GM12878 (cell line): ENCODE results near the gene CA7. TPM values are rescaled to one million over a fixed set of nuclear protein-coding genes. Genes with fewer than 3 reads are reported as not detected.

ENCODE experiments used
- ATAC-seq: fragments of 200-7000 bp; cut with Tn5 transposase; 3 replicates; pipeline ENCODE4 v1.9.1; 2020; ENCODE audit warnings: mild to moderate bottlenecking, moderate library complexity
- BruUV-seq: library from RNA; stranded (reverse); fragments of 400-500 nt; replicated peaks from 2 replicates; lab custom pipeline; 2021; lab: Mats Ljungman, UMichigan
- CTCF ChIA-PET: fragments of 300-600 bp; sonication (Branson Sonifier 250); formaldehyde crosslinking; extraction: SDS; loops from one replicate; lab custom pipeline; 2021; ENCODE audit warnings: inconsistent platforms; lab: Yijun Ruan, JAX
- POLR2A ChIA-PET: fragments of 350-600 bp; formaldehyde crosslinking; extraction: SDS; loops from one replicate; lab custom pipeline; 2021; ENCODE audit warnings: inconsistent platforms; lab: Charles Lee
- RAD21 ChIA-PET: fragments of 300-600 bp; sonication (Branson Sonifier 250); formaldehyde crosslinking; loops from one replicate; lab custom pipeline; 2023; ENCODE audit warnings: antibody characterized with exemption; ENCODE audit not compliant: unreplicated experiment; lab: Charles Lee
- SMC1A ChIA-PET: fragments of 300-600 bp; sonication (Branson Sonifier 250); formaldehyde crosslinking; loops from one replicate; lab custom pipeline; 2023; ENCODE audit not compliant: unreplicated experiment, uncharacterized antibody; lab: Charles Lee
- DNase-seq: peaks from one replicate; pipeline ENCODE4 v3.0.0-alpha.2; 2011; ENCODE audit warnings: low read depth, low spot score
- FAIRE-seq: peaks from 3 replicates; lab custom pipeline; 2011; peaks lifted over from hg19 to GRCh38; lab: Jason Lieb, UNC
- H2AFZ ChIP-seq: 2 replicates; pipeline ENCODE4 v1.6.0; 2011; ENCODE audit warnings: low read depth, low read length, control low read depth; ENCODE audit not compliant: control insufficient read depth
- H3K27ac ChIP-seq: 2 replicates; pipeline ENCODE4 v1.5.1; 2011; ENCODE audit warnings: control low read depth; ENCODE audit not compliant: control insufficient read depth, insufficient read depth
- H3K27me3 ChIP-seq, 2 experiments: replicated peaks in 1 of 2; 2 replicates each; pipeline versions ENCODE4 v1.6.0 to v1.6.1; 2011; ENCODE audit warnings: low read length in 1 of 2; ENCODE audit not compliant: control insufficient read depth in 2 of 2, insufficient read depth in 2 of 2
- H3K36me3 ChIP-seq, 2 experiments: 2 replicates each; pipeline ENCODE4 v1.5.1; 2011; ENCODE audit warnings: low read length in 1 of 2; ENCODE audit not compliant: control insufficient read depth in 2 of 2, insufficient read depth in 2 of 2
- H3K4me1 ChIP-seq: 2 replicates; pipeline ENCODE4 v1.6.1; 2011; ENCODE audit warnings: mild to moderate bottlenecking, low read length, moderate library complexity, mixed read lengths; ENCODE audit not compliant: control insufficient read depth, insufficient read depth
- H3K4me2 ChIP-seq: 2 replicates; pipeline ENCODE4 v1.6.0; 2011; ENCODE audit warnings: control low read depth; ENCODE audit not compliant: control insufficient read depth, insufficient read depth
- H3K4me3 ChIP-seq: fragments of 200-600 bp; sonication (generic); 2 replicates; pipeline ENCODE4 v1.5.1; 2016
- H3K79me2 ChIP-seq: 2 replicates; pipeline ENCODE4 v1.6.0; 2011; ENCODE audit warnings: low read length; ENCODE audit not compliant: control insufficient read depth, insufficient read depth
- H3K9ac ChIP-seq: 2 replicates; pipeline ENCODE4 v1.8.0; 2011; ENCODE audit warnings: low read length, control low read depth, mixed read lengths; ENCODE audit not compliant: control insufficient read depth, insufficient read depth
- H3K9me3 ChIP-seq: replicated peaks from 3 replicates; pipeline ENCODE4 v1.5.1; 2011; ENCODE audit warnings: mild to moderate bottlenecking, low read length; ENCODE audit not compliant: control insufficient read depth, insufficient read depth
- H4K20me1 ChIP-seq: 2 replicates; pipeline ENCODE4 v1.6.0; 2011; ENCODE audit not compliant: control insufficient read depth, insufficient read depth
- BRCA1 ChIP-seq: IDR thresholded peaks from 2 replicates; pipeline ENCODE4 v1.6.1; 2011; ENCODE audit warnings: low read depth, low read length, improper control_type of control experiment
- CBFB ChIP-seq: IDR thresholded peaks from 2 replicates; pipeline ENCODE4 v1.6.1; 2016; ENCODE audit warnings: antibody characterized with exemption, low read depth
- FOXM1 ChIP-seq: IDR thresholded peaks from 2 replicates; pipeline ENCODE4 v1.6.1; 2012; ENCODE audit warnings: low read depth, mild to moderate bottlenecking, inconsistent platforms, low read length, moderate library complexity
- IRF4 ChIP-seq: IDR thresholded peaks from 2 replicates; pipeline ENCODE4 v1.6.1; 2011; ENCODE audit warnings: low read depth, low read length
- KDM1A ChIP-seq: fragments of 200-600 bp; sonication (generic); IDR thresholded peaks from 2 replicates; pipeline ENCODE4 v1.6.1; 2016; ENCODE audit warnings: borderline replicate concordance
- PAX5 ChIP-seq: IDR thresholded peaks from 2 replicates; pipeline ENCODE4 v1.6.1; 2011; ENCODE audit warnings: low read depth, low read length, borderline replicate concordance
- RCOR1 ChIP-seq: conservative IDR thresholded peaks from 2 replicates; pipeline ENCODE4 v1.6.1; 2012; ENCODE audit warnings: low read depth, low read length, improper control_type of control experiment
- STAT1 ChIP-seq: fragments of 450-650 bp; conservative IDR thresholded peaks from 2 replicates; pipeline ENCODE4 v1.6.1; 2014; ENCODE audit warnings: antibody characterized with exemption, mild to moderate bottlenecking
- TBL1XR1 ChIP-seq: IDR thresholded peaks from 2 replicates; pipeline ENCODE4 v1.6.1; 2012; ENCODE audit warnings: low read depth, low read length, improper control_type of control experiment
- WGBS: methylation state at CpG from one replicate; pipeline ENCODE4 v1.1.6; 2016; ENCODE audit warnings: low lambda C conversion rate; ENCODE audit not compliant: insufficient replicate concordance, insufficient coverage; ENCODE audit errors: missing lambda C conversion rate; 5-methylcytosine and 5-hydroxymethylcytosine counted together
- in situ Hi-C: fragments of 300-500 bp; cut with MboI; formaldehyde crosslinking; loops from 9 replicates; pipeline ENCODE4 v1.14.3; 2018; ENCODE audit warnings: mixed read lengths
- intact Hi-C: fragments of 100-400 bp; cut with micrococcal nuclease; formaldehyde crosslinking; loops from one replicate; pipeline ENCODE4 v1.14.2; 2022; ENCODE audit not compliant: unreplicated experiment
- polyA plus RNA-seq, 11 experiments: library from polyadenylated mRNA; depleted of rRNA in 4 of 11; unstranded in 6 of 11; stranded (reverse) in 5 of 11; fragments of >200 nt; fragmentation: Nextera tagmentation in 4 of 11; fragmentation: Illumina TruSeq in 1 of 11; extraction: Ambion mirVana in 4 of 11; extraction: Trizol in 1 of 11; gene quantifications; 1 replicate in 1 of 11; 2 replicates in 10 of 11; pipeline versions ENCODE4 v1.2.1 to v1.2.3, GENCODE V29; 2011 to 2016; ENCODE audit warnings: inconsistent platforms in 2 of 11, missing spikeins in 2 of 11, low read depth in 1 of 11
- total RNA-seq, 4 experiments: library from RNA; depleted of rRNA in 3 of 4; stranded (reverse); fragments of >200 nt in 3 of 4; fragmentation: Illumina TruSeq in 1 of 4; extraction: Trizol in 1 of 4; gene quantifications; 2 replicates each; pipeline versions ENCODE4 v1.2.1 to v1.2.3, GENCODE V29; 2013 to 2021
- TF ChIP-seq, protein P1 (sequence below): IDR thresholded peaks from 2 replicates; pipeline ENCODE4 v1.6.1; 2011; ENCODE audit warnings: mild to moderate bottlenecking, low read depth, low read length, moderate library complexity; ENCODE audit not compliant: insufficient replicate concordance
- TF ChIP-seq, protein P2 (sequence below): fragments of 450-650 bp; IDR thresholded peaks from 2 replicates; pipeline ENCODE4 v1.6.1; 2014; ENCODE audit warnings: mild to moderate bottlenecking
- TF ChIP-seq, protein P3 (sequence below): IDR thresholded peaks from 2 replicates; pipeline ENCODE4 v1.6.1; 2011; ENCODE audit warnings: low read depth, low read length, improper control_type of control experiment, borderline replicate concordance
- TF ChIP-seq, protein P4 (sequence below): IDR thresholded peaks from 2 replicates; pipeline ENCODE4 v1.6.1; 2012; ENCODE audit warnings: low read depth, low read length, improper control_type of control experiment

The CA7 gene
- total and polyA plus RNA-seq, 10 of the 15 experiments (the other 5 are each of a cell fraction or from before 2014, with no cell fraction given), result 0.04 TPM; not detected in 9

DNA sequence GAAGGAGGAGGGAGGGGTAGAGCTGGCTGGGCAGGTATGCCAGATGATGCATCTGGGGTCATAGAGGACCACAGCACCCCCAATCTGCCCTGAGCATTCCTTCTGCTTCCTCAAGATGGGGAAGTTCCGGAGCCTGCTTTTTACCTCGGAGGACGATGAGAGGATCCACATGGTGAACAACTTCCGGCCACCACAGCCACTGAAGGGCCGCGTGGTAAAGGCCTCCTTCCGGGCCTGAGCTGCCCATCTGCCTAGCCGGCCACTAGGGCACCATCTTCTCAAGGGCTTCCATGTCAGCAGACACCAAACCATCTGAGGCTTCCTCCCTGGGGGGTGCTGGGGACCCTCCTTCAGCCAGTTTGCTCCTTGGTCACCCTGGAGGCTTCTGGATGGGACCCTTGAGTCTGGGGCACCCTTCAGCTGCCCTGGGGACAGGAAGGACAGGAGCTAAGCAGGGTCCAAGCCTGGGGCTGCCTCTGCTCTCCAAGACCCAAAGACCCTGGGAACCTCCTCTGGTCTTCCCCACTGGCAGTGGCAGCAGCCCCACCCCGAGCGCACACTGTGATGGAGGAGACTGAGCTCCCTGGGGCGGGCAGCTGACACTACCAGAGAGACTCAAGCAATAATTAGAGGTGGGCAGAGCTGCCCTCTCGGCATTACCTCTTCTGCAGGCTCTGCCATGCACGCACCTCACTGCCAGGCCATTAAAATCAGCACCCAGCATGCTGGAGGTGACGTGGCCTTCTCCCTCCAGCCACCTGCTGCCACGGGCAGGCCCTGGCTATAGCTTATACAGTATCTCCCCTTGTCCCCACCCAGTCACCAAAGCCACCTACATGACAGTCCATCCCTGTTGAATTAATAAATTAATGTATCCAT is 9.3 kb downstream of the CA7 start:
- intact Hi-C loops, result no loop called here
- 29% methylated on average over 15 of the region's 15 CpGs for WGBS
- FAIRE-seq, result no peak
- no peak overlapping the region for H3K9ac ChIP-seq
- ChIA-PET SMC1A (no interaction called here), POLR2A (no interaction called here), RAD21 (interaction anchor here (0.9 kb wide), 1 partner anchor 15 kb away, joined by 3 read pairs; no protein-coding TSS in a partner anchor), CTCF (interaction anchor here (1.3 to 10.4 kb wide), 2 partner anchors 14 to 23 kb away, joined by 4 to 73 read pairs; partner anchors contain the start of gene NAE1)
- no peaks in the 10 kb centered on the region for H3K36me3 ChIP-seq
- no peak for TF ChIP-seq BRCA1
- TF ChIP-seq FOXM1, result no peak
- TF ChIP-seq RCOR1, result no peak
- TF ChIP-seq PAX5, result no peak
- TF ChIP-seq, protein P1, sequence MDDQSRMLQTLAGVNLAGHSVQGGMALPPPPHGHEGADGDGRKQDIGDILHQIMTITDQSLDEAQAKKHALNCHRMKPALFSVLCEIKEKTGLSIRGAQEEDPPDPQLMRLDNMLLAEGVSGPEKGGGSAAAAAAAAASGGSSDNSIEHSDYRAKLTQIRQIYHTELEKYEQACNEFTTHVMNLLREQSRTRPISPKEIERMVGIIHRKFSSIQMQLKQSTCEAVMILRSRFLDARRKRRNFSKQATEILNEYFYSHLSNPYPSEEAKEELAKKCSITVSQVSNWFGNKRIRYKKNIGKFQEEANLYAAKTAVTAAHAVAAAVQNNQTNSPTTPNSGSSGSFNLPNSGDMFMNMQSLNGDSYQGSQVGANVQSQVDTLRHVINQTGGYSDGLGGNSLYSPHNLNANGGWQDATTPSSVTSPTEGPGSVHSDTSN, result no peak
- no peak for TF ChIP-seq KDM1A
- no peak for TF ChIP-seq TBL1XR1
- no peak for TF ChIP-seq CBFB
- TF ChIP-seq, protein P2, sequence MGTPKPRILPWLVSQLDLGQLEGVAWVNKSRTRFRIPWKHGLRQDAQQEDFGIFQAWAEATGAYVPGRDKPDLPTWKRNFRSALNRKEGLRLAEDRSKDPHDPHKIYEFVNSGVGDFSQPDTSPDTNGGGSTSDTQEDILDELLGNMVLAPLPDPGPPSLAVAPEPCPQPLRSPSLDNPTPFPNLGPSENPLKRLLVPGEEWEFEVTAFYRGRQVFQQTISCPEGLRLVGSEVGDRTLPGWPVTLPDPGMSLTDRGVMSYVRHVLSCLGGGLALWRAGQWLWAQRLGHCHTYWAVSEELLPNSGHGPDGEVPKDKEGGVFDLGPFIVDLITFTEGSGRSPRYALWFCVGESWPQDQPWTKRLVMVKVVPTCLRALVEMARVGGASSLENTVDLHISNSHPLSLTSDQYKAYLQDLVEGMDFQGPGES, result no peak
- no peak for TF ChIP-seq IRF4
- TF ChIP-seq, protein P3, sequence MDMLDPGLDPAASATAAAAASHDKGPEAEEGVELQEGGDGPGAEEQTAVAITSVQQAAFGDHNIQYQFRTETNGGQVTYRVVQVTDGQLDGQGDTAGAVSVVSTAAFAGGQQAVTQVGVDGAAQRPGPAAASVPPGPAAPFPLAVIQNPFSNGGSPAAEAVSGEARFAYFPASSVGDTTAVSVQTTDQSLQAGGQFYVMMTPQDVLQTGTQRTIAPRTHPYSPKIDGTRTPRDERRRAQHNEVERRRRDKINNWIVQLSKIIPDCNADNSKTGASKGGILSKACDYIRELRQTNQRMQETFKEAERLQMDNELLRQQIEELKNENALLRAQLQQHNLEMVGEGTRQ, result no peak
- TF ChIP-seq, protein P4, sequence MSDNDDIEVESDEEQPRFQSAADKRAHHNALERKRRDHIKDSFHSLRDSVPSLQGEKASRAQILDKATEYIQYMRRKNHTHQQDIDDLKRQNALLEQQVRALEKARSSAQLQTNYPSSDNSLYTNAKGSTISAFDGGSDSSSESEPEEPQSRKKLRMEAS, result no peak
- TF ChIP-seq STAT1, result no peak
- H3K4me1 ChIP-seq, result peaks cover 5% of the 10 kb centered on the region; the same call in 1 of the 2 replicates
- no peak overlapping the region for H2AFZ ChIP-seq
- no peak for ATAC-seq
- BruUV-seq, result no TSS peak
- no peak overlapping the region for H3K27ac ChIP-seq
- no peaks in the 10 kb centered on the region for H3K79me2 ChIP-seq
- in situ Hi-C loops, result no loop called here
- no peaks in the 10 kb centered on the region for H3K27me3 ChIP-seq
- no peak overlapping the region for H3K4me3 ChIP-seq
- H4K20me1 ChIP-seq, result no peaks in the 10 kb centered on the region
- H3K9me3 ChIP-seq, result no peaks in the 10 kb centered on the region
- no peak for DNase-seq
- no peak overlapping the region for H3K4me2 ChIP-seq
